ENCODE results near the gene PSMD6. TPM values are rescaled to one million over a fixed set of nuclear protein-coding genes. Genes with fewer than 3 reads are reported as not detected.

The PSMD6 gene
- total RNA-seq, 4 donors from 2014 or later, result 18.3 to 66.6 (median 47.8) TPM

DNA sequence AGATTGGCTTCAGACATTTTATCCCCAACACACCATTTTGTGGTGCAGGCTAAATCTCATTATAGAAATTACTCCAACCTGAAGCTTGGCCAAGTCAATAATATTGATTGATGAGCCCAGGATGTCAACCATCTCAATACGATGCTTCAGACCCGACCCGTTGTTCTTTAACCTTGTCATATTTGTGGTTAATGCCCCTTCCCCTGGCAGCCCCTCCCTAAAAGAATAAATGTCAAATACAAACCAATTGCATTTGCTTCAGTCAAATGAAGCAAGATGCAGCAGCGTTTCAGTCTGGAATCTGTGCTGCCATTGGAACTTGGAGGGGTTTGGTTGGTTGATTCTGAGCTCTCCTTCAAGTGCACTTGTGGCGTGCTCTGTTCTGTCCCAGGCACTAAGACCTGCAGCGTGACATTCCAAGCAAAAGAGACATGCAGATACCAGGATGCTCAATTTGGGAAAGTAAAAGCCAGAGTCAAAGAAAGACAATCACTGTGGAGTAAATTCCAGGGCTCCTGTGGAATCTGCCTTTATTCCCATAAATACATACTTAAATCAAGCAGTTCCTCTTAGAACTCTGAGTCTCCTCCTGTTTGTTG, 23.8 kb upstream of the PSMD6 start:
- 50 to 70% methylated on average over 6 of the region's 6 CpGs for WGBS, 2 donors (ENCODE audit: low coverage in 1 of 2)
- Histone ChIP-seq H3K9me3 (no peaks in the 10 kb centered on the region), H3K36me3 (no peaks in the 10 kb centered on the region), H3K4me1 (no peaks in the 10 kb centered on the region), H3K27ac (no peak overlapping the region), H3K27me3 (peaks cover under 1% of the 10 kb centered on the region), H3K4me3 (no peak overlapping the region)
- no peak for TF ChIP-seq POLR2AphosphoS5 (IDR thresholded peaks at IDR 0.05)
- no peak for TF ChIP-seq POLR2A (IDR thresholded peaks at IDR 0.05)
- TF ChIP-seq EP300 (IDR thresholded peaks at IDR 0.05; ENCODE audit: low read depth), result no peak
- TF ChIP-seq, protein P1, sequence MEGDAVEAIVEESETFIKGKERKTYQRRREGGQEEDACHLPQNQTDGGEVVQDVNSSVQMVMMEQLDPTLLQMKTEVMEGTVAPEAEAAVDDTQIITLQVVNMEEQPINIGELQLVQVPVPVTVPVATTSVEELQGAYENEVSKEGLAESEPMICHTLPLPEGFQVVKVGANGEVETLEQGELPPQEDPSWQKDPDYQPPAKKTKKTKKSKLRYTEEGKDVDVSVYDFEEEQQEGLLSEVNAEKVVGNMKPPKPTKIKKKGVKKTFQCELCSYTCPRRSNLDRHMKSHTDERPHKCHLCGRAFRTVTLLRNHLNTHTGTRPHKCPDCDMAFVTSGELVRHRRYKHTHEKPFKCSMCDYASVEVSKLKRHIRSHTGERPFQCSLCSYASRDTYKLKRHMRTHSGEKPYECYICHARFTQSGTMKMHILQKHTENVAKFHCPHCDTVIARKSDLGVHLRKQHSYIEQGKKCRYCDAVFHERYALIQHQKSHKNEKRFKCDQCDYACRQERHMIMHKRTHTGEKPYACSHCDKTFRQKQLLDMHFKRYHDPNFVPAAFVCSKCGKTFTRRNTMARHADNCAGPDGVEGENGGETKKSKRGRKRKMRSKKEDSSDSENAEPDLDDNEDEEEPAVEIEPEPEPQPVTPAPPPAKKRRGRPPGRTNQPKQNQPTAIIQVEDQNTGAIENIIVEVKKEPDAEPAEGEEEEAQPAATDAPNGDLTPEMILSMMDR (IDR thresholded peaks at IDR 0.05), result no peak
- intact Hi-C loops (cut with DNase I; ENCODE audit: low total_unique reads), result no loop called here
- DNase-seq, result no peak
- in situ Hi-C loops (cut with MboI; ENCODE audit: low pct_ligation_motif_present in 1 of 4, low pct_unique_long_range_greater_than_20kb in 1 of 4, low sequenced_read_pairs in 3 of 4), result loop anchor here in 1 of 4 donors (25.0 kb wide), 1 partner anchor 215 kb away; no protein-coding TSS in a partner anchor

DNA sequence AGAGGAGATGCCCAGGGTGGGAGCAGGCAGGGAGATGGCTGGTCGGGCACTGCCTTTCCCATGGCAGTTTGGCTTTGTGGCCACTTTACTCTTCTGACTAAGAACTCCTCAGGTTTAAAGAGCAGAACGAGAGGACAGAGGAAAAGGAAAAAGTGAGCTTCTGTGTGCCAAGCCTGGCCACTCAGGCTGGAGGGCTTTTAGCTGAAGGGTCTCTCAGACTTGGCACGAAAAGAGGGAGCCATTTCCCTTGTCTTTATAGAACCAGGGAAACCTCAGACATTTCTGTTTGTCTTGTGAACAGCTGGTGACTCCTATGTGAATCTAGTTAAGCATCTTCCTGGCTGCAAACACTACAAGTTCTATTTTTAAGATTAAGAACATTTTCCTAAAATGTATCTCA, 23.3 kb upstream of the PSMD6 start:
- in situ Hi-C loops (cut with MboI; ENCODE audit: low pct_ligation_motif_present in 1 of 4, low pct_unique_long_range_greater_than_20kb in 1 of 4, low sequenced_read_pairs in 3 of 4), result loop anchor here in 1 of 4 donors (25.0 kb wide), 1 partner anchor 216 kb away; no protein-coding TSS in a partner anchor
- Histone ChIP-seq H3K27me3 (peaks cover 5% of the 10 kb centered on the region), H3K27ac (no peak overlapping the region), H3K9me3 (no peaks in the 10 kb centered on the region), H3K4me3 (no peak overlapping the region), H3K36me3 (no peaks in the 10 kb centered on the region), H3K4me1 (no peaks in the 10 kb centered on the region)
- DNase-seq, result no peak
- intact Hi-C loops (cut with DNase I; ENCODE audit: low total_unique reads), result no loop called here
- 79% methylated on average over 3 of the region's 3 CpGs; no CpG with 5 or more reads in 1 of the 2 donors for WGBS, 2 donors (ENCODE audit: low coverage in 1 of 2)
- TF ChIP-seq, protein P1 (IDR thresholded peaks at IDR 0.05), result no peak
- TF ChIP-seq POLR2A (IDR thresholded peaks at IDR 0.05), result no peak
- TF ChIP-seq POLR2AphosphoS5 (IDR thresholded peaks at IDR 0.05), result no peak
- no peak for TF ChIP-seq EP300 (IDR thresholded peaks at IDR 0.05; ENCODE audit: low read depth)

DNA sequence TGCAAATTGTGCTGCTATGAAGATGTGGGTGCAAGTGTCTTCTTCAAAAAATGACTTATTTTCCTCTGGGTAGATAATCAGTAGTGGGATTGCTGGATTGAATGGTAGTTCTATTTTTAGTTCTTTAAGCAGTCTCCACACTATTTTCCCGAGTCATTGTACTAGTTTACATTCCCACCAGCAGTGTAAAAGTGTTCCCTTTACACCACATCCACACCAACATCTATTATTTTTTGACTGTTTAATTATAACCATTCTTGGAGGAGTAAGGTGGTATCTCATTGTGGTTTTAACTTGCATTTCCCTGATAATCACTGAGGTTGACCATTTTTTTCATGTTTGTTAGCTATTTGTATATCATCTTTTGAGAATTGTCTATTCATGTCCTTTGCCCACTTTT, 19.7 kb upstream of the PSMD6 start:
- in situ Hi-C loops (cut with MboI; ENCODE audit: low pct_ligation_motif_present in 1 of 4, low pct_unique_long_range_greater_than_20kb in 1 of 4, low sequenced_read_pairs in 3 of 4), result loop anchor here in 1 of 4 donors (25.0 kb wide), 1 partner anchor 219 kb away; no protein-coding TSS in a partner anchor
- H3K27me3 ChIP-seq, result peaks cover 5% of the 10 kb centered on the region
- no peak overlapping the region for H3K4me3 ChIP-seq
- no peaks in the 10 kb centered on the region for H3K4me1 ChIP-seq
- intact Hi-C loops (cut with DNase I; ENCODE audit: low total_unique reads), result no loop called here
- no peak overlapping the region for H3K27ac ChIP-seq
- no peak for DNase-seq
- no peaks in the 10 kb centered on the region for H3K36me3 ChIP-seq
- WGBS, 2 donors (ENCODE audit: low coverage in 1 of 2), result 54 to 56% methylated on average over 1 of the region's 1 CpG
- no peaks in the 10 kb centered on the region for H3K9me3 ChIP-seq
- no peak for TF ChIP-seq EP300 (IDR thresholded peaks at IDR 0.05; ENCODE audit: low read depth)
- TF ChIP-seq, protein P1 (IDR thresholded peaks at IDR 0.05), result no peak
- no peak for TF ChIP-seq POLR2A (IDR thresholded peaks at IDR 0.05)
- no peak for TF ChIP-seq POLR2AphosphoS5 (IDR thresholded peaks at IDR 0.05)

DNA sequence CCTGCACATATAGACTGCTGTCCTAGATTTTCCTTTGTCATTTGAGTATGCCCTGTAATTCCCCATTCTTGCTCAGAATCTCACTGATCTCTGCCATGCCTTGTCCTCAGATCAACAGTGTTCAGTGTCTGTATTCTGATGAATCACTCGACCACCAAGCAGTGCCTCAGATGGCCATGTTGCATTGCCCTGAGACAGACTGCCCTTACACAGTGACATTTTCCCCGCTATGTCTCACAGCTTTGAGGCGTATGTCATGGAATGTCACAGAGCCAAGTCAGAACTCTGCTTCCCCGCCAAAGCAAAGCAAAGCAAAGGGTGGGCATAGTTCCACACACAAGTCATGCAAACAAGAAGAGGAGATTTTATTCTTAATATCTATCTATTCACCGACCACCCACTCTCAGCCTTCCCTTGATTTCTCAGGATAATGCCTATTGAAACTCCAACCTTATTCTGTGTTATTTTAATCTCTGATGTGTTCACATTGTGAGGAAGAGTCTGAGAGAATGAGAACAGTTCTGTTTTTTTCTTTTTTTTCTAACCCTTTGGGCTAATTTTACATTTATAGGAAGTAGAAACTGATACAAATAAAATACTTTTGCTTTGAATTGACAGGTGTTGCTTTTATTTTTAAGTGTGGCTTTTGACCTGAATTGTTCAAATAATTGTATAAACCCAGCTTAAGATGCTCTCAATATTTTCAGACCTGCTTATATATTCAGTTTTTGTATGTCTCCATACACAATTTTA, 16.9 kb upstream of the PSMD6 start:
- no peak for DNase-seq
- intact Hi-C loops (cut with DNase I; ENCODE audit: low total_unique reads) (loop anchor here (10.0 kb wide), 1 partner anchor 105 kb away; no protein-coding TSS in a partner anchor), in situ Hi-C loops (cut with MboI; ENCODE audit: low pct_ligation_motif_present in 1 of 4, low pct_unique_long_range_greater_than_20kb in 1 of 4, low sequenced_read_pairs in 3 of 4) (loop anchor here (10.0 to 25.0 kb wide), 4 partner anchors 222 to 445 kb away; no protein-coding TSS in a partner anchor)
- H3K4me3 ChIP-seq, result no peak overlapping the region
- WGBS, 2 donors (ENCODE audit: low coverage in 1 of 2), result 57 to 77% methylated on average over 5 of the region's 5 CpGs
- no peak for TF ChIP-seq POLR2AphosphoS5 (IDR thresholded peaks at IDR 0.05)
- TF ChIP-seq POLR2A (IDR thresholded peaks at IDR 0.05), result no peak
- TF ChIP-seq, protein P1 (IDR thresholded peaks at IDR 0.05), result no peak
- no peak for TF ChIP-seq EP300 (IDR thresholded peaks at IDR 0.05; ENCODE audit: low read depth)
- no peak overlapping the region for H3K27ac ChIP-seq
- H3K4me1 ChIP-seq, result no peaks in the 10 kb centered on the region
- H3K9me3 ChIP-seq, result no peaks in the 10 kb centered on the region
- H3K27me3 ChIP-seq, result peaks cover 5% of the 10 kb centered on the region
- no peaks in the 10 kb centered on the region for H3K36me3 ChIP-seq
